HepG2 (cell line): ENCODE results near the gene PPA2. TPM values are rescaled to one million over a fixed set of nuclear protein-coding genes. Genes with fewer than 3 reads are reported as not detected.

Source experiments
- ATAC-seq: fragments of 200-7000 bp; cut with Tn5 transposase; 3 replicates; pipeline ENCODE4 v1.9.1; 2020; ENCODE audit warnings: mild to moderate bottlenecking, moderate library complexity
- BruUV-seq: library from RNA; stranded (reverse); fragments of 400-500 nt; replicated peaks from 2 replicates; lab custom pipeline; 2021; lab: Mats Ljungman, UMichigan
- CTCF ChIA-PET: fragments of 300-600 bp; formaldehyde crosslinking; extraction: SDS; loops from one replicate; lab custom pipeline; 2021; ENCODE audit warnings: low total read pairs, inconsistent platforms, low intra/inter-chr PET ratio; lab: Yijun Ruan, JAX
- POLR2A ChIA-PET: fragments of 350-600 bp; sonication (Branson Sonifier 250); formaldehyde crosslinking; loops from one replicate; lab custom pipeline; 2020; ENCODE audit warnings: antibody characterized with exemption, inconsistent platforms; lab: Yijun Ruan, JAX
- DNase-seq: peaks from one replicate; pipeline ENCODE4 v3.0.0-alpha.2; 2015; ENCODE audit warnings: low spot score
- FAIRE-seq: peaks from 3 replicates; lab custom pipeline; 2011; peaks lifted over from hg19 to GRCh38; lab: Jason Lieb, UNC
- H2AFZ ChIP-seq: one replicate; pipeline ENCODE4 v1.6.1; 2011; ENCODE audit warnings: low read length, inconsistent platforms
- H3K27ac ChIP-seq: fragments of 300-600 bp; 3 replicates; pipeline ENCODE4 v1.8.0; 2011; ENCODE audit warnings: mixed run types, mild to moderate bottlenecking, mixed read lengths, low read length, inconsistent platforms; ENCODE audit not compliant: insufficient read depth; ENCODE audit errors: extremely low read length
- H3K27me3 ChIP-seq, 2 experiments: fragments of 200-600 bp in 1 of 2; 2 replicates in 1 of 2; 3 replicates in 1 of 2; pipeline versions ENCODE4 v1.6.0 to v1.8.0; 2011; ENCODE audit warnings: low read length in 2 of 2, mild to moderate bottlenecking in 2 of 2, moderate library complexity in 2 of 2, inconsistent platforms in 1 of 2; ENCODE audit not compliant: insufficient read depth in 2 of 2, control insufficient read depth in 1 of 2
- H3K36me3 ChIP-seq, 2 experiments: fragments of 200-600 bp in 1 of 2; replicated peaks in 1 of 2; 2 replicates in 1 of 2; 3 replicates in 1 of 2; pipeline versions ENCODE4 v1.5.1 to v1.8.0; 2011; ENCODE audit warnings: low read length in 2 of 2, inconsistent platforms in 1 of 2; ENCODE audit not compliant: insufficient read depth in 2 of 2, control insufficient read depth in 1 of 2
- H3K4me1 ChIP-seq: 2 replicates; pipeline ENCODE4 v1.5.1; 2012; ENCODE audit warnings: low read length, inconsistent platforms; ENCODE audit not compliant: insufficient read depth
- H3K4me2 ChIP-seq: 2 replicates; pipeline ENCODE4 v1.6.0; 2011; ENCODE audit warnings: low read depth, low read length, inconsistent platforms
- H3K4me3 ChIP-seq, 3 experiments: fragments of 200-600 bp in 1 of 3; sonication (generic), shearing (Covaris generic) in 1 of 3; replicated peaks in 1 of 3; 2 replicates each; pipeline ENCODE4 v1.5.1; 2011 to 2016; ENCODE audit warnings: low read length in 3 of 3, inconsistent platforms in 2 of 3, low read depth in 2 of 3, mild to moderate bottlenecking in 2 of 3, control low read depth in 1 of 3, mixed read lengths in 1 of 3; ENCODE audit not compliant: insufficient read depth in 1 of 3
- H3K79me2 ChIP-seq: one replicate; pipeline ENCODE4 v1.6.1; 2011; ENCODE audit warnings: low read length, inconsistent platforms; ENCODE audit not compliant: insufficient read depth
- H3K9ac ChIP-seq: 2 replicates; pipeline ENCODE4 v1.6.0; 2011; ENCODE audit warnings: mild to moderate bottlenecking, low read depth, low read length, inconsistent platforms; ENCODE audit not compliant: insufficient read depth
- H3K9me3 ChIP-seq: 2 replicates; pipeline ENCODE4 v1.5.1; 2012; ENCODE audit warnings: mild to moderate bottlenecking, low read length
- H4K20me1 ChIP-seq: 2 replicates; pipeline ENCODE4 v1.6.0; 2011; ENCODE audit warnings: inconsistent platforms, mild to moderate bottlenecking, low read length, moderate library complexity; ENCODE audit not compliant: insufficient read depth
- ARID2 ChIP-seq: sonication (generic); formaldehyde crosslinking; IDR thresholded peaks from 2 replicates; pipeline ENCODE4 v1.8.1; 2022; ENCODE audit warnings: mild to moderate bottlenecking, missing genetic modification reagents, borderline replicate concordance
- ATF7-NPFF ChIP-seq: sonication (generic); formaldehyde crosslinking; IDR thresholded peaks from 2 replicates; pipeline ENCODE4 v1.8.1; 2023; ENCODE audit warnings: mild to moderate bottlenecking, low read depth, missing genetic modification reagents, moderate library complexity
- NFE2L1 ChIP-seq: sonication (generic); formaldehyde crosslinking; IDR thresholded peaks from 2 replicates; pipeline ENCODE4 v1.4.0; 2020; ENCODE audit warnings: missing genetic modification reagents, mild to moderate bottlenecking, borderline replicate concordance
- RFXANK ChIP-seq: IDR thresholded peaks from 2 replicates; pipeline ENCODE4 v1.6.1; 2016
- SOX6 ChIP-seq, 2 experiments: fragments of 450-650 bp in 1 of 2; sonication (generic) in 1 of 2; formaldehyde crosslinking in 1 of 2; IDR thresholded peaks; 2 replicates each; pipeline versions ENCODE4 v1.4.0 to v1.6.1; 2017 to 2020; ENCODE audit warnings: antibody characterized with exemption in 1 of 2, mild to moderate bottlenecking in 1 of 2, missing genetic modification reagents in 1 of 2
- XBP1 ChIP-seq: sonication (generic); formaldehyde crosslinking; IDR thresholded peaks from 2 replicates; pipeline ENCODE4 v1.5.0; 2020; ENCODE audit warnings: missing genetic modification reagents
- ZFP37 ChIP-seq: sonication (generic); formaldehyde crosslinking; IDR thresholded peaks from 2 replicates; pipeline ENCODE4 v1.4.0; 2020; ENCODE audit warnings: missing genetic modification reagents, borderline replicate concordance
- ZNF557 ChIP-seq: sonication (generic); formaldehyde crosslinking; IDR thresholded peaks from 2 replicates; pipeline ENCODE4 v1.4.0; 2020; ENCODE audit warnings: missing genetic modification reagents
- ZNF839 ChIP-seq: sonication (generic); formaldehyde crosslinking; IDR thresholded peaks from 2 replicates; pipeline ENCODE4 v1.4.0; 2020; ENCODE audit warnings: missing genetic modification reagents, mild to moderate bottlenecking, borderline replicate concordance
- WGBS: methylation state at CpG from one replicate; pipeline ENCODE4 v1.1.6; 2017; ENCODE audit warnings: low lambda C conversion rate; 5-methylcytosine and 5-hydroxymethylcytosine counted together
- in situ Hi-C: cut with HindIII; loops from 2 replicates; pipeline ENCODE4 v1.10.0; 2017; ENCODE audit warnings: low pct_unique_long_range_greater_than_20kb; ENCODE audit not compliant: extremely low pct_ligation_motif_present
- intact Hi-C: fragments of 100-400 bp; cut with micrococcal nuclease; formaldehyde crosslinking; loops from one replicate; pipeline ENCODE4 v1.10.0; 2022; ENCODE audit not compliant: unreplicated experiment
- polyA plus RNA-seq, 8 experiments: library from polyadenylated mRNA; depleted of rRNA in 3 of 8; stranded (reverse) in 7 of 8; unstranded in 1 of 8; fragments of >200 nt; fragmentation: Illumina TruSeq in 4 of 8; extraction: Trizol in 4 of 8; gene quantifications; 2 replicates each; pipeline versions ENCODE4 v1.2.1 to v1.2.3, GENCODE V29; 2011 to 2016; ENCODE audit warnings: low read depth in 4 of 8, missing spikeins in 1 of 8, mixed read lengths in 1 of 8; ENCODE audit not compliant: insufficient read depth in 1 of 8
- total RNA-seq, 5 experiments: library from RNA; depleted of rRNA; stranded (reverse); fragments of >200 nt; fragmentation: Illumina TruSeq; extraction: Trizol; gene quantifications; 2 replicates each; pipeline ENCODE4 v1.2.3, GENCODE V29; 2016; ENCODE audit warnings: low read depth in 1 of 5
- TF ChIP-seq, protein P1 (sequence below): sonication (generic); formaldehyde crosslinking; IDR thresholded peaks from 2 replicates; pipeline ENCODE4 v1.4.0; 2020; ENCODE audit warnings: missing genetic modification reagents, borderline replicate concordance
- TF ChIP-seq, protein P2 (sequence below): sonication (generic); formaldehyde crosslinking; IDR thresholded peaks from 2 replicates; pipeline ENCODE4 v1.5.0; 2020; ENCODE audit warnings: mild to moderate bottlenecking, low read depth, missing genetic modification reagents, borderline replicate concordance

Gene PPA2
- total and polyA plus RNA-seq, 2 of the 13 experiments (the other 11 are each of a cell fraction or from before 2014, with no cell fraction given), result 44.2 to 70.6 TPM

DNA sequence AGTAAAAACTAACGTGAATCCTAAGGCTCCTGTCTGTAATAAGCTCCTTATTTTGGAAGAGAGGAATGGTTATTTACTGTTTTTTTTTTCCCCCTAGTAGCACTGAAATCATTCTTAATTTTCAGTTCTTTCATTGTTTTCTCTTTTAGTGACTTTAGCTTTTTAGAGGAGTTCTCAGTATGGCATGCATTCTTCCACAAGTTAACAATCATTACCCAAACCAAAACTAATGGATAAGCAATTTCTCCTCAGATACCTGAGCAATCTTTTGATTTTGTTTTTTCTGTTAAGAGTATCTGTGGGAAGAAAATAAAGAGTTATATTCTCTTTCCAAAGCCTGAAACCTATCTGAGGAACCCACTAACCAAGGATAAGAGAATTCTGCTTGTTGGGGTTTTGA lies 16.7 kb upstream of the PPA2 start:
- ATAC-seq (no peak), DNase-seq (no peak), FAIRE-seq (no peak)
- TF ChIP-seq XBP1, result no peak
- no peak overlapping the region for H3K4me2 ChIP-seq
- H3K79me2 ChIP-seq, result no peaks in the 10 kb centered on the region
- H3K27ac ChIP-seq, result no peak overlapping the region
- POLR2A ChIA-PET, result no interaction called here
- H3K27me3 ChIP-seq, result no peaks in the 10 kb centered on the region
- no peaks in the 10 kb centered on the region for H3K36me3 ChIP-seq
- no peaks in the 10 kb centered on the region for H4K20me1 ChIP-seq
- CTCF ChIA-PET, result no interaction called here
- H3K4me1 ChIP-seq, result no peaks in the 10 kb centered on the region
- no peak overlapping the region for H3K4me3 ChIP-seq
- no peaks in the 10 kb centered on the region for H3K9me3 ChIP-seq
- no peak overlapping the region for H2AFZ ChIP-seq
- BruUV-seq, result no TSS peak
- no peak overlapping the region for H3K9ac ChIP-seq
- intact Hi-C loops, result no loop called here
- in situ Hi-C loops, result no loop called here
- WGBS, result 0% methylated on average over 1 of the region's 1 CpG

DNA sequence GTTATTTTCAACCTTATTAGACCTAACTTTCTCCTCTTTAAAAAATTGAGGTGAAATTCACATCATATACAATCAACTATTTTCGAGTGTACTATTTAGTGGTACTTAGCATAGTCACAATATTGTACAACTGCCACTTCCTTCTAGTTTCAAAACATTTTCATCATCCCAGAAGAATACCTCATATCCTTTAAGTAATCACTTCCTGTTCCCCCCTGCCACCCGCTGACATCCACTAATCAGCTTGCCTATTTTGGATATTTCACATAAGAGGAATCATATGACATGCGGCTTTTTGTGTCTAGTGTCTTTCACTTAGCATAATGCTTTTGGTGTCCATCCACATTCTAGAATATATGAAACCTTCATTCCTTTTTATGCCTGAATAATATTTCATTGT lies 10.0 kb upstream of the PPA2 start:
- BruUV-seq, result no TSS peak
- no peaks in the 10 kb centered on the region; a peak in 1 of 5 replicates for H3K27me3 ChIP-seq
- POLR2A ChIA-PET, result interaction anchor here (1.0 kb wide), 1 partner anchor 10 kb away, joined by 4 read pairs; the partner anchor contains the start of gene PPA2
- TF ChIP-seq ZFP37 (no peak), ZNF839 (CRISPR knock-in tag) (no peak), RFXANK (CRISPR knock-in tag) (no peak), NFE2L1 (CRISPR knock-in tag) (no peak), ZNF557 (no peak), ATF7-NPFF (CRISPR knock-in tag) (no peak), SOX6 (IDR thresholded peaks at IDR 0.05) (no peak), SOX6 (CRISPR knock-in tag; IDR thresholded peaks at IDR 0.05) (no peak), ARID2 (no peak)
- TF ChIP-seq, protein P1, sequence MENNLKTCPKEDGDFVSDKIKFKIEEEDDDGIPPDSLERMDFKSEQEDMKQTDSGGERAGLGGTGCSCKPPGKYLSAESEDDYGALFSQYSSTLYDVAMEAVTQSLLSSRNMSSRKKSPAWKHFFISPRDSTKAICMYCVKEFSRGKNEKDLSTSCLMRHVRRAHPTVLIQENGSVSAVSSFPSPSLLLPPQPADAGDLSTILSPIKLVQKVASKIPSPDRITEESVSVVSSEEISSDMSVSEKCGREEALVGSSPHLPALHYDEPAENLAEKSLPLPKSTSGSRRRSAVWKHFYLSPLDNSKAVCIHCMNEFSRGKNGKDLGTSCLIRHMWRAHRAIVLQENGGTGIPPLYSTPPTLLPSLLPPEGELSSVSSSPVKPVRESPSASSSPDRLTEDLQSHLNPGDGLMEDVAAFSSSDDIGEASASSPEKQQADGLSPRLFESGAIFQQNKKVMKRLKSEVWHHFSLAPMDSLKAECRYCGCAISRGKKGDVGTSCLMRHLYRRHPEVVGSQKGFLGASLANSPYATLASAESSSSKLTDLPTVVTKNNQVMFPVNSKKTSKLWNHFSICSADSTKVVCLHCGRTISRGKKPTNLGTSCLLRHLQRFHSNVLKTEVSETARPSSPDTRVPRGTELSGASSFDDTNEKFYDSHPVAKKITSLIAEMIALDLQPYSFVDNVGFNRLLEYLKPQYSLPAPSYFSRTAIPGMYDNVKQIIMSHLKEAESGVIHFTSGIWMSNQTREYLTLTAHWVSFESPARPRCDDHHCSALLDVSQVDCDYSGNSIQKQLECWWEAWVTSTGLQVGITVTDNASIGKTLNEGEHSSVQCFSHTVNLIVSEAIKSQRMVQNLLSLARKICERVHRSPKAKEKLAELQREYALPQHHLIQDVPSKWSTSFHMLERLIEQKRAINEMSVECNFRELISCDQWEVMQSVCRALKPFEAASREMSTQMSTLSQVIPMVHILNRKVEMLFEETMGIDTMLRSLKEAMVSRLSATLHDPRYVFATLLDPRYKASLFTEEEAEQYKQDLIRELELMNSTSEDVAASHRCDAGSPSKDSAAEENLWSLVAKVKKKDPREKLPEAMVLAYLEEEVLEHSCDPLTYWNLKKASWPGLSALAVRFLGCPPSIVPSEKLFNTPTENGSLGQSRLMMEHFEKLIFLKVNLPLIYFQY (CRISPR knock-in tag), result no peak
- TF ChIP-seq, protein P2, sequence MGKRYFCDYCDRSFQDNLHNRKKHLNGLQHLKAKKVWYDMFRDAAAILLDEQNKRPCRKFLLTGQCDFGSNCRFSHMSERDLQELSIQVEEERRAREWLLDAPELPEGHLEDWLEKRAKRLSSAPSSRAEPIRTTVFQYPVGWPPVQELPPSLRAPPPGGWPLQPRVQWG (CRISPR knock-in tag), result no peak
- no peaks in the 10 kb centered on the region for H3K79me2 ChIP-seq
- DNase-seq, result no peak
- in situ Hi-C loops, result no loop called here
- H3K4me1 ChIP-seq, result no peaks in the 10 kb centered on the region
- no peak overlapping the region for H3K4me2 ChIP-seq
- CTCF ChIA-PET, result no interaction called here
- H3K4me3 ChIP-seq, result no peak overlapping the region
- no peak overlapping the region for H2AFZ ChIP-seq
- 52% methylated on average over 3 of the region's 3 CpGs for WGBS
- H3K9me3 ChIP-seq, result no peaks in the 10 kb centered on the region
- intact Hi-C loops, result no loop called here
- no peak overlapping the region for H3K9ac ChIP-seq
- H4K20me1 ChIP-seq, result no peaks in the 10 kb centered on the region
- FAIRE-seq, result no peak
- H3K36me3 ChIP-seq, result no peaks in the 10 kb centered on the region
- no peak for ATAC-seq
- no peak overlapping the region for H3K27ac ChIP-seq
